Measurements from ENCODE around the gene JMY.

- TF ChIP-seq POLR2A (IDR thresholded peaks at IDR 0.05; ENCODE audit: low read length) (no peak), GATA1 (IDR thresholded peaks at IDR 0.05; ENCODE audit: low read depth, low read length) (no peak)
These were observed 83.1 kb downstream of the JMY start for GRCh38 chr5:79318935-79319614.

All from erythroblast (primary cell).